PFSK-1 (cell line): ENCODE data around the gene BCL2L15.

ENCODE experiments used
- POLR2AphosphoS5 ChIP-seq: IDR thresholded peaks from 2 replicates; pipeline ENCODE4 v1.6.1; 2012; ENCODE audit warnings: low read depth, mild to moderate bottlenecking, control low read depth, low read length, moderate library complexity
- SIN3A ChIP-seq: IDR thresholded peaks from 2 replicates; pipeline ENCODE4 v1.6.1; 2012; ENCODE audit warnings: mild to moderate bottlenecking, low read length, moderate library complexity, borderline replicate concordance; ENCODE audit not compliant: insufficient read depth
- TAF1 ChIP-seq: IDR thresholded peaks from 2 replicates; pipeline ENCODE4 v1.6.1; 2012; ENCODE audit warnings: low read length, control low read depth, borderline replicate concordance; ENCODE audit not compliant: insufficient read depth
- TF ChIP-seq, protein P1 (sequence below), 2 experiments: IDR thresholded peaks; 2 replicates each; pipeline versions ENCODE4 v1.6.1 to v1.8.0; 2011 to 2012; ENCODE audit warnings: low read depth in 2 of 2, low read length in 2 of 2, control low read depth in 1 of 2, inconsistent platforms in 1 of 2, mild to moderate bottlenecking in 1 of 2, moderate library complexity in 1 of 2; ENCODE audit not compliant: insufficient read depth in 1 of 2

DNA sequence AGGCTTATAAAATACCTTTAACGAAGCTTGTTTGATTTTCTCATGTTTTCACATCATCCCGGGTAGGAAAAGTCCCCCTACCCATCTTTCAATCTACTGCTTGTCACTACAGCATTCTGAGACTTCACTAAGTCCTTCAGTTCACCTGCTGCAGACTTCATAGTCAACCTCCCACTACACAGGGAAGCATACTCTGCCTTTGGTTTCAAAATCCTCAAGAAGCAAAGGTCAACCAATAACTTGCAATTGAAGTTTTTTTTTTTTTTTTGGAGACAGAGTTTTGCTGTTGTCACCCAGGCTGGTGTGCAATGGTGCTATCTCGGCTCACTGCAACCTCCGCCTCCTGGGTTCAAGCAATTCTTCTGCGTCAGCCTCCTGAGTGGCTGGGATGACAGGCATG, 11.2 kb downstream of the BCL2L15 start:
- TF ChIP-seq TAF1 (no peak), POLR2AphosphoS5 (no peak), SIN3A (no peak)
- TF ChIP-seq, protein P1, sequence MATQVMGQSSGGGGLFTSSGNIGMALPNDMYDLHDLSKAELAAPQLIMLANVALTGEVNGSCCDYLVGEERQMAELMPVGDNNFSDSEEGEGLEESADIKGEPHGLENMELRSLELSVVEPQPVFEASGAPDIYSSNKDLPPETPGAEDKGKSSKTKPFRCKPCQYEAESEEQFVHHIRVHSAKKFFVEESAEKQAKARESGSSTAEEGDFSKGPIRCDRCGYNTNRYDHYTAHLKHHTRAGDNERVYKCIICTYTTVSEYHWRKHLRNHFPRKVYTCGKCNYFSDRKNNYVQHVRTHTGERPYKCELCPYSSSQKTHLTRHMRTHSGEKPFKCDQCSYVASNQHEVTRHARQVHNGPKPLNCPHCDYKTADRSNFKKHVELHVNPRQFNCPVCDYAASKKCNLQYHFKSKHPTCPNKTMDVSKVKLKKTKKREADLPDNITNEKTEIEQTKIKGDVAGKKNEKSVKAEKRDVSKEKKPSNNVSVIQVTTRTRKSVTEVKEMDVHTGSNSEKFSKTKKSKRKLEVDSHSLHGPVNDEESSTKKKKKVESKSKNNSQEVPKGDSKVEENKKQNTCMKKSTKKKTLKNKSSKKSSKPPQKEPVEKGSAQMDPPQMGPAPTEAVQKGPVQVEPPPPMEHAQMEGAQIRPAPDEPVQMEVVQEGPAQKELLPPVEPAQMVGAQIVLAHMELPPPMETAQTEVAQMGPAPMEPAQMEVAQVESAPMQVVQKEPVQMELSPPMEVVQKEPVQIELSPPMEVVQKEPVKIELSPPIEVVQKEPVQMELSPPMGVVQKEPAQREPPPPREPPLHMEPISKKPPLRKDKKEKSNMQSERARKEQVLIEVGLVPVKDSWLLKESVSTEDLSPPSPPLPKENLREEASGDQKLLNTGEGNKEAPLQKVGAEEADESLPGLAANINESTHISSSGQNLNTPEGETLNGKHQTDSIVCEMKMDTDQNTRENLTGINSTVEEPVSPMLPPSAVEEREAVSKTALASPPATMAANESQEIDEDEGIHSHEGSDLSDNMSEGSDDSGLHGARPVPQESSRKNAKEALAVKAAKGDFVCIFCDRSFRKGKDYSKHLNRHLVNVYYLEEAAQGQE (IDR thresholded peaks at IDR 0.05; ENCODE audit: insufficient read depth in 1 of 2, low read depth in 2 of 2, low read length in 2 of 2), result no peak
